ENCODE data around the gene KREMEN2.

The KREMEN2 gene

GRCh38 chr16:2959206-2959605 lies 4.9 kb upstream of the KREMEN2 start:
- no peak overlapping the region for H3K4me3 ChIP-seq (ENCODE audit: low read depth, low read length)
- DNase-seq (ENCODE audit: low read depth), result no peak
- TF ChIP-seq POLR2A (IDR thresholded peaks at IDR 0.05; ENCODE audit: extremely low read depth, insufficient read length) (no peak), MAX (IDR thresholded peaks at IDR 0.05; ENCODE audit: low read depth, low read length) (no peak), MYC (IDR thresholded peaks at IDR 0.05; ENCODE audit: low read depth, low read length) (no peak)
- TF ChIP-seq, protein P1, sequence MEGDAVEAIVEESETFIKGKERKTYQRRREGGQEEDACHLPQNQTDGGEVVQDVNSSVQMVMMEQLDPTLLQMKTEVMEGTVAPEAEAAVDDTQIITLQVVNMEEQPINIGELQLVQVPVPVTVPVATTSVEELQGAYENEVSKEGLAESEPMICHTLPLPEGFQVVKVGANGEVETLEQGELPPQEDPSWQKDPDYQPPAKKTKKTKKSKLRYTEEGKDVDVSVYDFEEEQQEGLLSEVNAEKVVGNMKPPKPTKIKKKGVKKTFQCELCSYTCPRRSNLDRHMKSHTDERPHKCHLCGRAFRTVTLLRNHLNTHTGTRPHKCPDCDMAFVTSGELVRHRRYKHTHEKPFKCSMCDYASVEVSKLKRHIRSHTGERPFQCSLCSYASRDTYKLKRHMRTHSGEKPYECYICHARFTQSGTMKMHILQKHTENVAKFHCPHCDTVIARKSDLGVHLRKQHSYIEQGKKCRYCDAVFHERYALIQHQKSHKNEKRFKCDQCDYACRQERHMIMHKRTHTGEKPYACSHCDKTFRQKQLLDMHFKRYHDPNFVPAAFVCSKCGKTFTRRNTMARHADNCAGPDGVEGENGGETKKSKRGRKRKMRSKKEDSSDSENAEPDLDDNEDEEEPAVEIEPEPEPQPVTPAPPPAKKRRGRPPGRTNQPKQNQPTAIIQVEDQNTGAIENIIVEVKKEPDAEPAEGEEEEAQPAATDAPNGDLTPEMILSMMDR (IDR thresholded peaks at IDR 0.05; ENCODE audit: low read depth, low read length), result no peak

GRCh38 chr16:2960183-2961010 lies 3.7 kb upstream of the KREMEN2 start:
- DNase-seq (ENCODE audit: low read depth), result no peak
- TF ChIP-seq POLR2A (IDR thresholded peaks at IDR 0.05; ENCODE audit: extremely low read depth, insufficient read length), result no peak
- TF ChIP-seq MYC (IDR thresholded peaks at IDR 0.05; ENCODE audit: low read depth, low read length), result no peak
- no peak for TF ChIP-seq MAX (IDR thresholded peaks at IDR 0.05; ENCODE audit: low read depth, low read length)
- TF ChIP-seq, protein P1 (IDR thresholded peaks at IDR 0.05; ENCODE audit: low read depth, low read length), result no peak
- H3K4me3 ChIP-seq (ENCODE audit: low read depth, low read length), result no peak overlapping the region

GRCh38 chr16:2962334-2963073 lies 1.6 kb upstream of the KREMEN2 start:
- no peak overlapping the region for H3K4me3 ChIP-seq (ENCODE audit: low read depth, low read length)
- no peak for DNase-seq (ENCODE audit: low read depth)
- TF ChIP-seq MYC (IDR thresholded peaks at IDR 0.05; ENCODE audit: low read depth, low read length), result no peak
- TF ChIP-seq, protein P1 (IDR thresholded peaks at IDR 0.05; ENCODE audit: low read depth, low read length), result no peak
- TF ChIP-seq POLR2A (IDR thresholded peaks at IDR 0.05; ENCODE audit: extremely low read depth, insufficient read length), result no peak
- TF ChIP-seq MAX (IDR thresholded peaks at IDR 0.05; ENCODE audit: low read depth, low read length), result no peak

DNA sequence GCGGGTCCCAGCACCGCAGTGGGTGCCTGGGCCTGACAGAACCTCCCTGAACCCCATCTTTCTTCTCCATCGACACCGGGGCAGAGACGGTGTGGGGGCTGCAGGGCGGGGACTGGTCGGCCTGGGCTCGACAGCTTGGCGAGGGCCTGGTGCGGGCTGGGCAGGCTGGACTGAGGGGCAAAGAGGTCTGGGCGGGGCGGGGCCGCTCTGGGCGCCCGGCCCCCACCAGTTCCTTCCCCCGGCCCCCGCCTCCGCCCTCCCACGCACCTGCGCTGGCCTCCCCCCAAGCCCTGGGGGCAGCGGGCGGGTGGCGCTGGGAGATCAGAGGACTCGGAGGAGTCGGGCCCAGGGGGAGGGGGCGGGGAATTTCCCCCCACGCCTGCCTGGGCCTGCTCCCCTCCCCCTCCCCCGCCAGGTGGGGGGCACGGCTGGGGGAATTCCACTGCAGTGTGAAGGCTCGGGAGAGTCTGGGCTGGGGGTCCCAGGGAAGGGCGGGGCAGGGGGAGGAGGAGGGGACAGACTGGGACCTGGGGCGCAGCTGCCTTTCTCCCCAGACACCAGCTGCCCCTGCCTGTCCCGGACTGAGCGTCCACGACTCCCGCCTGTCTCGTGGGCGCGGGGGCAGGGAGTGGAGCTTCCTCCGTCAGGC lies 877 bp upstream of the KREMEN2 start:
- peak; percentile 46 for DNase-seq (ENCODE audit: low read depth)
- TF ChIP-seq POLR2A (IDR thresholded peaks at IDR 0.05; ENCODE audit: extremely low read depth, insufficient read length) (no peak), MYC (IDR thresholded peaks at IDR 0.05; ENCODE audit: low read depth, low read length) (no peak), MAX (IDR thresholded peaks at IDR 0.05; ENCODE audit: low read depth, low read length) (no peak)
- TF ChIP-seq, protein P1 (IDR thresholded peaks at IDR 0.05; ENCODE audit: low read depth, low read length), result no peak
- H3K4me3 ChIP-seq (ENCODE audit: low read depth, low read length), result no peak overlapping the region

DNA sequence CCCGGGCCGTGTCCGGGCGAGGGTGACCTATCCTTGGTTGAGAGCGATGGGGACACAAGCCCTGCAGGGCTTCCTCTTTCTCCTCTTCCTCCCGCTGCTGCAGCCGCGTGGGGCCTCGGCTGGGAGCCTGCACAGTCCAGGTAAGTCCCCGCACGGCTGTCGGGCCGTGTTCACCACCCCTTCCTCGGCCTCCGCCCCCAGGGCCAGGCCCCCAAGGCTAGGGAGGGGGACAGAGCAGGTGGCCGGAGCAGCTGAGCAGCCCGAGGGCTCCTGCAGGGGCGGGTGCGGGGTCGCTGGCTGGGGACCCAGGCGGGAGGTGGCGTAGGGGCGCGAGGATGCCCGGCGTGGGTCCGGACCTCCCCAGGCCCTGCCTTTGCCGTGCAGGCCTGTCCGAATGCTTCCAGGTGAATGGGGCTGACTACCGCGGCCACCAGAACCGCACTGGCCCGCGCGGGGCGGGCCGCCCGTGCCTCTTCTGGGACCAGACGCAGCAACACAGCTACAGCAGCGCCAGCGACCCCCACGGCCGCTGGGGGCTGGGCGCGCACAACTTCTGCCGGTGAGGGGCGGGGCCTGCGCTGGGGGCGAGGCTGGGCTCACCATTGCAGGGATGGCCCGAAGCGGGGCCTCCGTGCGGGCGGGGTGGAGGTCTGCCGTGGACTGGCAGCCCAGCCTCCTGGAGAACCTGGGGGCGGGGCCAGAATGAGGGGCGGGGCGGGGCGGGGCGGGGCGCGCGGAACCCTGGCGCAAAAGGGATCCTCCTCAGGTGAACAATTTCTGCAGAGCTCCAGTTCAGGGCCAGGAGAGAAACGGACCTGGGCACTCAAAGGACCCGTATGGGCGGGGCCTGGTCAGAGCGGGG lies 631 bp downstream of the KREMEN2 start:
- DNase-seq (ENCODE audit: low read depth), result peak; percentile 87
- peak overlapping the region; percentile 36 for H3K4me3 ChIP-seq (ENCODE audit: low read depth, low read length)
- TF ChIP-seq, protein P1 (IDR thresholded peaks at IDR 0.05; ENCODE audit: low read depth, low read length), result no peak
- TF ChIP-seq MAX (IDR thresholded peaks at IDR 0.05; ENCODE audit: low read depth, low read length) (peak; percentile 58; the same call in 1 of the 2 replicates), POLR2A (IDR thresholded peaks at IDR 0.05; ENCODE audit: extremely low read depth, insufficient read length) (peak; percentile 52), MYC (IDR thresholded peaks at IDR 0.05; ENCODE audit: low read depth, low read length) (peak; percentile 67)

All from NB4 (cell line).